GM23248 (cell line): Measurements from ENCODE around the gene SLC50A1. TPM values are rescaled to one million over a fixed set of nuclear protein-coding genes. Genes with fewer than 3 reads are reported as not detected.

ENCODE experiments used
- DNase-seq: peaks from one replicate; pipeline ENCODE4 v3.0.0-alpha.2; 2015
- H2AFZ ChIP-seq: fragments of 200-600 bp; sonication (generic); 2 replicates; pipeline ENCODE4 v1.6.1; 2016; ENCODE audit warnings: antibody characterized with exemption
- H3F3A ChIP-seq: fragments of 200-600 bp; sonication (generic); 2 replicates; pipeline ENCODE4 v1.6.1; 2016; ENCODE audit warnings: mild to moderate bottlenecking, antibody characterized with exemption, mixed run types; ENCODE audit not compliant: insufficient read depth
- H3K27ac ChIP-seq: fragments of 200-600 bp; sonication (generic); 2 replicates; pipeline ENCODE4 v1.5.1; 2016; ENCODE audit warnings: mild to moderate bottlenecking
- H3K27me3 ChIP-seq: fragments of 200-600 bp; sonication (generic); replicated peaks from 2 replicates; pipeline ENCODE4 v1.6.1; 2016; ENCODE audit warnings: mild to moderate bottlenecking; ENCODE audit not compliant: insufficient read depth
- H3K36me3 ChIP-seq: fragments of 200-600 bp; sonication (generic); 2 replicates; pipeline ENCODE4 v1.6.1; 2016; ENCODE audit warnings: low read depth, mild to moderate bottlenecking
- H3K4me1 ChIP-seq: fragments of 200-600 bp; sonication (generic); 2 replicates; pipeline ENCODE4 v1.6.1; 2016; ENCODE audit warnings: mild to moderate bottlenecking; ENCODE audit not compliant: insufficient read depth
- H3K4me2 ChIP-seq: fragments of 200-600 bp; sonication (generic); one replicate; pipeline ENCODE4 v1.6.1; 2016; ENCODE audit warnings: mild to moderate bottlenecking; ENCODE audit not compliant: unreplicated experiment
- H3K4me3 ChIP-seq: fragments of 200-600 bp; sonication (generic); 2 replicates; pipeline ENCODE4 v1.5.1; 2016; ENCODE audit warnings: mild to moderate bottlenecking
- H3K79me2 ChIP-seq: fragments of 200-600 bp; sonication (generic); 2 replicates; pipeline ENCODE4 v1.6.1; 2016; ENCODE audit warnings: mild to moderate bottlenecking; ENCODE audit not compliant: insufficient read depth
- H3K9ac ChIP-seq: fragments of 200-600 bp; sonication (generic); 2 replicates; pipeline ENCODE4 v1.6.1; 2016; ENCODE audit warnings: mild to moderate bottlenecking
- H3K9me2 ChIP-seq: fragments of 200-600 bp; sonication (generic); 2 replicates; pipeline ENCODE4 v1.6.1; 2016; ENCODE audit warnings: mixed run types, mild to moderate bottlenecking, moderate library complexity; ENCODE audit not compliant: insufficient read depth
- H3K9me3 ChIP-seq: fragments of 200-600 bp; sonication (generic); one replicate; pipeline ENCODE4 v1.6.1; 2017; ENCODE audit warnings: low read depth
- H4K20me1 ChIP-seq: fragments of 200-600 bp; sonication (generic); 2 replicates; pipeline ENCODE4 v1.6.0; 2016; ENCODE audit not compliant: insufficient read depth
- EZH2 ChIP-seq: fragments of 200-600 bp; sonication (generic); IDR thresholded peaks from 2 replicates; pipeline ENCODE4 v1.6.1; 2018; ENCODE audit warnings: antibody characterized with exemption, mild to moderate bottlenecking; ENCODE audit not compliant: insufficient read depth, poor library complexity, severe bottlenecking
- EZH2phosphoT487 ChIP-seq: fragments of 200-600 bp; sonication (generic); IDR thresholded peaks from 2 replicates; pipeline ENCODE4 v1.6.1; 2018; ENCODE audit warnings: antibody characterized with exemption, moderate library complexity, mild to moderate bottlenecking, low read depth; ENCODE audit not compliant: insufficient read depth
- WGBS, 2 experiments: methylation state at CpG; one replicate each; pipeline ENCODE4 v1.1.6; 2015 to 2017; ENCODE audit warnings: low lambda C conversion rate in 2 of 2, low coverage in 1 of 2; ENCODE audit errors: missing lambda C conversion rate in 2 of 2; 5-methylcytosine and 5-hydroxymethylcytosine counted together
- in situ Hi-C: fragments of 300-500 bp; cut with MboI; formaldehyde crosslinking; loops from 2 replicates; pipeline ENCODE4 v1.15.0; 2020
- polyA plus RNA-seq: library from polyadenylated mRNA; unstranded; fragments of >200 nt; fragmentation: Nextera tagmentation; extraction: Ambion mirVana; gene quantifications from 2 replicates; pipeline ENCODE4 v1.2.1, GENCODE V29; 2016
- total RNA-seq: library from RNA; depleted of rRNA; stranded (reverse); fragments of >200 nt; shearing (Covaris generic); gene quantifications from 2 replicates; pipeline ENCODE4 v1.2.3, GENCODE V29; 2014

The SLC50A1 gene
- total and polyA plus RNA-seq, 2 experiments from 2014 or later, result 33.4 to 55.1 TPM

DNA sequence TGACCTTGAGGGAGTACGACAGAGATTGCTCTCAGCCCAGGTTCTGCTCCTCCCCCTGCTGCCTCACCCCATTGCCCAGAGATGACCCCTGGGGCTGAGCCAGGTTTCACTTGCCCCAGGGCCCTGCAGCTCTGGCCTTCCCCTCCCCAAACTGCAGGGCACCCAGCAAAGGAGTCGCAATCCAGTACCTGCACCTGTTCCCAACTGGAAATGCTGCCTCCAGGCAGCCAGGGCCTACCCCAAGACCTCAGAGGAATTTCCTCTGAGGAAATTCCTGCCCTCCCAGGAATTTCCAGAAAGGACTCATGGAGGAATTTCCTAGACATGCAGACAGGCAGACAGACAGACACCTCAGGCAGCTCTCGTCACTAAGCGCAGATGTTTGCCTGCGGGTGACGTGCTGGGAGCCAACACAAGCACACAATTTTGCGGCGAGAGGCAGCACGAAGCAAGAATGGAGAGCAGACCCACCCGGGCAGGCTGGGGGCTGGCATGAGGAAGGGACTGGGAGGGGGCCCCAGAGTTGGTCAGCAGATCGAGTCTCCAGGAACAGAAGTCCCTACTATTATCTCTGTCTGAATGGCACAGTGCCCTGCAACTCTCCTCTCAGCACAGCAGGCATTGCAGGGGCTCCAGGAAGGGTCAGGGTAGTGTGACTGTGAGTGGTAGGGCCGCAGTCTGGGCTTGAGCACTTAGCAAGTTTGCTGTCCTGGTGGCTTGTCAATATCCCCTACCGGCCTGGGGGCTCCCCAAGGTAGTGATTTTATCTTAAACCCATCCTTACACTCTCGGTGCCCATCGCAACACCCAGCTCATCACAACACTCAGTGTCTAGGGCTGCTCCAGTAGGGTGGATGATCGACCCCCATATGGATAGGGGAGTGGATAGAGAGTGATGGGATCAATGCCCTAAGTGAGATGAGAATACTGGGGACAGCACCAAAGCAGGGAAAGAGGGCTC, 10.9 kb upstream of the SLC50A1 start:
- no peak for DNase-seq
- in situ Hi-C loops, result no loop called here
- 0 out of 2 replicates have a peak, but pooled peaks cover 10% of the 10 kb centered on the region for H3K4me1 ChIP-seq

DNA sequence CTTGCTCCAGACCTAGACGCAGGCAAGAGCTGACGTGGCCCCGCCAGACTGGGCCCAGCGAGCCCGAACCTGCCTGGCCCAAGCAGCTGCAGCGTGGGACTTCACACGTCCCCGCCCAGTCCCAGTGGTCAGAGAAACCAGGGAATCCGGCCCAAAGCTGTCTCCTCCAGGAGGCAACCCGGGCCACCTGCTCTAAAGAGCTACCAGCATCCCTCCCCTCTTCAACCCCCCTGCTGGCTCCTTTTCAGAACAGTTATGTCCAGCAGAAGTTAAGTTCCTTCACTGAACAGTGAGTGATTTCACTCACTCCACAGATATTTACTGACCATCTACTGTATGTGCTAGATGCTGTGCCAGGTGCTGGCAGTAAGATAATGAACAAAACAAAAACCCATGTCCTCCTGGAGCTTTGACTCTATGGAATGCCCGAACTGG, 10.1 kb upstream of the SLC50A1 start:
- no peak for DNase-seq
- no peaks in the 10 kb centered on the region for H3F3A ChIP-seq
- in situ Hi-C loops, result no loop called here
- H4K20me1 ChIP-seq, result no peaks in the 10 kb centered on the region
- H3K27me3 ChIP-seq, result peaks cover 70% of the 10 kb centered on the region
- H2AFZ ChIP-seq, result no peak overlapping the region
- H3K9ac ChIP-seq, result no peak overlapping the region
- no peak overlapping the region for H3K27ac ChIP-seq
- TF ChIP-seq EZH2, result no peak
- no peak for TF ChIP-seq EZH2phosphoT487
- H3K4me3 ChIP-seq, result no peak overlapping the region
- H3K9me3 ChIP-seq, result no peaks in the 10 kb centered on the region
- H3K79me2 ChIP-seq, result no peaks in the 10 kb centered on the region
- no peaks in the 10 kb centered on the region for H3K9me2 ChIP-seq
- 68% methylated on average over 11 of the region's 11 CpGs for WGBS, 2 experiments
- H3K4me2 ChIP-seq, result no peak overlapping the region
- H3K4me1 ChIP-seq, result 0 out of 2 replicates have a peak, but pooled peaks cover 10% of the 10 kb centered on the region
- no peaks in the 10 kb centered on the region for H3K36me3 ChIP-seq

More for the DNA sequence above, 10.9 kb upstream of the SLC50A1 start:
- no peaks in the 10 kb centered on the region for H3K79me2 ChIP-seq
- H3F3A ChIP-seq, result no peaks in the 10 kb centered on the region
- H3K9me3 ChIP-seq, result no peaks in the 10 kb centered on the region
- peaks cover 74% of the 10 kb centered on the region for H3K27me3 ChIP-seq
- no peaks in the 10 kb centered on the region for H3K36me3 ChIP-seq
- H2AFZ ChIP-seq, result no peak overlapping the region
- H3K4me3 ChIP-seq, result no peak overlapping the region
- no peaks in the 10 kb centered on the region for H3K9me2 ChIP-seq
- H4K20me1 ChIP-seq, result no peaks in the 10 kb centered on the region
- 53 to 66% methylated on average over 16 of the region's 16 CpGs for whole genome bisulfite sequencing, 2 experiments
- H3K4me2 ChIP-seq, result no peak overlapping the region
- H3K9ac ChIP-seq, result no peak overlapping the region
- TF ChIP-seq EZH2, result no peak
- no peak for TF ChIP-seq EZH2phosphoT487
- H3K27ac ChIP-seq, result no peak overlapping the region

DNA sequence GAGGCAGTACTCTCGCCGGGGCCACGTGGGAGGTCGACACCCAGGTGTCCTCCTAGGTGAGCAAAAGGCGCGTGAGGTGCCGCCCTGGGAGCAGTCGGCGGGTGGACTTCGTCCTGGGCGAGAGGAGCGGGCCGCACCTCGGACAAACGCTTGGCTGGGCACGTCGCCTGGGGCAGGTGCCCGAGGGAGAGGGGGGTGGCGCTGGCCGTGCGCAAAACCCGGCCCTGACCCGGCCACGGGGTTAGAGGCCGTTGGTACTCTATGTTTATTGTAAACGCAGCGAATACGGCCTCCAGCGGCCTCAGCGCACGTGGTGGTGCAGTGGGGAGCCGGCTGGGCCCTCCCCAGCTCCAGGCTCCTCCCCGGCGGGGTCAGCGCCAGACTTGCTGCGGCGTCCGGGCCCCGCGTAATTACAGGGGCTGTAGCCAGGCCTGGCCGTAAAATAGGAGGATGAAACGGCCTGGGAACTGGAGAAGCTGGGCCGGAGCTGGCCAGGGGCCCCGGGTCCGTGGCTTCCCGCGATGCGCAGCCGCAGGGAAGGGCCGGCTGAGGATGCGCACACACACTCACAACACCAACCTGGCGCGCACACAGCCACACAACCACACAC, 9.6 kb upstream of the SLC50A1 start:
- Histone ChIP-seq H3K36me3 (no peaks in the 10 kb centered on the region), H3F3A (no peaks in the 10 kb centered on the region), H3K9me2 (no peaks in the 10 kb centered on the region), H2AFZ (no peak overlapping the region), H3K4me2 (no peak overlapping the region), H4K20me1 (no peaks in the 10 kb centered on the region), H3K9ac (no peak overlapping the region), H3K4me1 (0 out of 2 replicates have a peak, but pooled peaks cover 10% of the 10 kb centered on the region), H3K9me3 (no peaks in the 10 kb centered on the region), H3K79me2 (no peaks in the 10 kb centered on the region), H3K4me3 (peak overlapping the region; percentile 62; the same call in 1 of the 2 replicates), H3K27me3 (peaks cover 66% of the 10 kb centered on the region), H3K27ac (no peak overlapping the region)
- in situ Hi-C loops, result no loop called here
- peak; percentile 46 for DNase-seq
- no peak for TF ChIP-seq EZH2phosphoT487
- no peak for TF ChIP-seq EZH2
- WGBS, 2 experiments, result 13% methylated on average over 44 to 47 of the region's 53 CpGs

DNA sequence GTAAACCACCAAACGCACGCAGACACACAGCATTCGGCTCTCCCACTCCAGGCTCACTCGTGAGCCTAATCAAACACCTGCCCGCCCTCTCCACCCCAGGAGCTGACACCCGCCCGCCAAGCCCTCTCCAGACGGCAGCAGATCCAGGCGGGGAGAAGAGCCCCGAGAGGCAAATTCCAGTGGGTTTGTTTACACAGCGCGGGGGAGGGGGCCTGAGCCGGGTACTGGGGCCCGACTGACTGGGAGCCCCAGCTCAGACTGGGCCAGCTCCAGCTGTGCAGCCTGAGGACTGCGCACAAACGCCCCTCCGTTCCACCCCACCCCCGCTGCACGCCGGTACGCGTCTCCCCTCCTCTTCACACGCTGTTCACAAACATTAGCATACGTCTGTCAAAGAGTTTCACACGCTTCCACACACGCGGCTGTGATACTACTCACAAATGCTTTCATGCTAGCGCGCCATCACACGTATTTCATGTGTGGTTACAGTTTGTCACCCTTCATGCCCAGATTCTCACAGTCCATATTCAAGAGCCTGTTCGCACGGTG, 9.0 kb upstream of the SLC50A1 start:
- H3K4me2 ChIP-seq, result peak overlapping the region; percentile 85
- no peak overlapping the region for H3K27ac ChIP-seq
- H3K36me3 ChIP-seq, result no peaks in the 10 kb centered on the region
- TF ChIP-seq EZH2 (no peak), EZH2phosphoT487 (0 out of 2 replicates have a peak, but pooled peaks have one; percentile 19)
- DNase-seq, result peak; percentile 68
- H3K9ac ChIP-seq, result peak overlapping the region; percentile 23; the same call in 1 of the 2 replicates
- H3K9me2 ChIP-seq, result no peaks in the 10 kb centered on the region
- H4K20me1 ChIP-seq, result no peaks in the 10 kb centered on the region
- in situ Hi-C loops, result no loop called here
- H3K27me3 ChIP-seq, result peaks cover 61% of the 10 kb centered on the region
- peak overlapping the region; percentile 62 for H3K4me3 ChIP-seq
- no peaks in the 10 kb centered on the region for H3K9me3 ChIP-seq
- 1 to 3% methylated on average over 27 to 31 of the region's 32 CpGs for WGBS, 2 experiments
- 0 out of 2 replicates have a peak, but pooled peaks cover 10% of the 10 kb centered on the region for H3K4me1 ChIP-seq
- H3K79me2 ChIP-seq, result no peaks in the 10 kb centered on the region
- no peaks in the 10 kb centered on the region for H3F3A ChIP-seq
- H2AFZ ChIP-seq, result peak overlapping the region; percentile 61; the same call in 1 of the 2 replicates
